ENCODE results near the gene SMAD3. TPM values are rescaled to one million over a fixed set of nuclear protein-coding genes. Genes with fewer than 3 reads are reported as not detected.

The SMAD3 gene
- total and polyA plus RNA-seq, 2 of the 8 experiments (the other 6 are each of a cell fraction or from before 2014, with no cell fraction given) = 10.1 to 12.4 TPM

DNA sequence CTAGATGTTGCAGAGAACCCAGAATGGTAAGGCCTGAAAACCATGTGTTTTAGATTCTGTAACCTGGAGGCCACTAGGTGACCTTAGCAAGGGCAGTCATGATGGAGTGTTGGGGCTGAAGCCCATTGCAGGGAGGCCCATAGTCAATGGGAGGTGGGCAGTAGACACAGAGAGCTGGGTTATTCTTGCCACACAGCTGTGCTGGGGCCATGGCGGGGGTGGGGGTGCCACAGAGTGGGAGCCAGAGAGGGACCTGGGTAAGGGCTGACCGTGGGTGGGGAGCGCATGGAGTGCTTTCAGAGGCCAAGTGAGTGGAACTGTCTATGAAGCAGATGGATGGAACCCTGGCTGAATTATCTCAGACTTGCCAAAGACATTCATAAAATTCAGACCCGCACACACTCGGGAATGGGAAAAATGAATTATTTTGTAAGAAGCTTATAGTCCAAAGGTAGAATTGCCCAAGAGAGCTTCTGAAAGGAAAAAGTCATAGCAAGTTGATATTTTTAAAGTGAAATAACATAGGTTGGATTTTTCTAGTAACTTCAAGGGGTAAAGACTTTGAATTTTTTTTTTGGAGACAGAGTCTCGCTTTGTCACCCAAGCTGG lies 53.9 kb downstream of the SMAD3 start:
- Histone ChIP-seq H3K36me3 (ENCODE audit: control insufficient read depth in 2 of 4, insufficient read depth in 4 of 4, low read length in 3 of 4) (no peaks in the 10 kb centered on the region), H2BK12ac (ENCODE audit: low read depth, low read length) (0 out of 2 replicates have a peak overlapping the region, but pooled peaks have one; percentile 44), H2BK15ac (ENCODE audit: low read length) (no peak overlapping the region), H3K56ac (replicated peaks; ENCODE audit: insufficient read length, low read depth, low read length) (no peak overlapping the region), H3K79me2 (ENCODE audit: control insufficient read depth in 1 of 2, insufficient read depth in 2 of 2, low read length in 2 of 2) (no peaks in the 10 kb centered on the region), H3K9me3 (ENCODE audit: insufficient read depth in 2 of 2, low read depth in 1 of 2, low read length in 1 of 2) (no peaks in the 10 kb centered on the region), H3K27me3 (replicated peaks in 1 of 4; ENCODE audit: control insufficient read depth in 3 of 4, extremely low read depth in 1 of 4, insufficient read depth in 3 of 4, low read length in 3 of 4) (no peaks in the 10 kb centered on the region), H2BK20ac (ENCODE audit: low read length) (no peak overlapping the region), H2BK120ac (replicated peaks; ENCODE audit: low read depth, low read length) (no peak overlapping the region), H3K4me2 (ENCODE audit: insufficient read depth in 1 of 2, low read depth in 2 of 2, low read length in 2 of 2) (no peak overlapping the region), H4K91ac (replicated peaks; ENCODE audit: insufficient read length, low read length) (no peak overlapping the region), H3K79me1 (ENCODE audit: low read depth, low read length) (no peaks in the 10 kb centered on the region), H3K27ac (ENCODE audit: low read depth, low read length) (no peak overlapping the region), H3K4ac (replicated peaks; ENCODE audit: insufficient read length, low read depth, low read length) (no peak overlapping the region), H4K5ac (ENCODE audit: insufficient read length, low read depth, low read length) (no peak overlapping the region), H4K8ac (ENCODE audit: extremely low read depth, insufficient read depth, low read length) (no peak overlapping the region), H3K4me1 (replicated peaks in 1 of 4; ENCODE audit: control insufficient read depth in 3 of 4, insufficient read depth in 4 of 4, low read length in 3 of 4) (peaks cover 0 to 2% (median 0%) of the 10 kb centered on the region in 4 experiments; a peak in 3 of 7 replicates), H3K23me2 (ENCODE audit: low read depth, low read length) (no peaks in the 10 kb centered on the region), H2BK5ac (ENCODE audit: low read depth, low read length) (no peak overlapping the region), H3K4me3 (ENCODE audit: extremely low read depth in 1 of 4, insufficient read depth in 2 of 4, low read depth in 3 of 4, low read length in 4 of 4) (no peak overlapping the region), H2AK5ac (ENCODE audit: low read depth, low read length) (peak overlapping the region; percentile 53; the same call in 1 of the 2 replicates), H3K18ac (ENCODE audit: extremely low read depth, low read length) (no peak overlapping the region), H2AFZ (ENCODE audit: low read length) (no peak overlapping the region), H3K9ac (replicated peaks in 1 of 4; ENCODE audit: extremely low read depth in 1 of 4, low read depth in 3 of 4, low read length in 3 of 4) (no peak overlapping the region), H3K14ac (ENCODE audit: insufficient read length) (no peak overlapping the region), H3K23ac (ENCODE audit: insufficient read length) (no peak overlapping the region), H4K20me1 (replicated peaks in 1 of 2; ENCODE audit: control insufficient read depth in 1 of 2, insufficient read depth in 2 of 2, low read length in 2 of 2) (peaks cover 0 to 2% of the 10 kb centered on the region in 2 experiments)
- FAIRE-seq (no peak), DNase-seq (ENCODE audit: low read depth in 1 of 2, low spot score in 2 of 2) (no peak)
- CTCF ChIA-PET (ENCODE audit: partially characterized antibody) = interaction anchor here (0.6 to 2.4 kb wide), 8 partner anchors 8 to 296 kb away, joined by 3 to 5 read pairs (median 4); no protein-coding TSS in a partner anchor
- 93% methylated on average over 6 of the region's 6 CpGs; no CpG with 5 or more reads in 1 of the 2 experiments for WGBS, 2 experiments (ENCODE audit: extremely low coverage in 1 of 2, insufficient coverage in 1 of 2, insufficient read length in 1 of 2, insufficient replicate concordance in 2 of 2, low coverage in 1 of 2, low lambda C conversion rate in 2 of 2, missing lambda C conversion rate in 1 of 2)
- POLR2A ChIA-PET (ENCODE audit: partially characterized antibody) = interaction anchor here (1.0 to 1.5 kb wide), 2 partner anchors 10 to 55 kb away, joined by 3 to 4 read pairs; no protein-coding TSS in a partner anchor
- no peak for TF ChIP-seq GABPA (IDR thresholded peaks at IDR 0.05; ENCODE audit: borderline replicate concordance, insufficient read depth, low read length)

Measured in H1 (cell line).